Measurements from ENCODE around the gene PTPRH. TPM values are rescaled to one million over a fixed set of nuclear protein-coding genes. Genes with fewer than 3 reads are reported as not detected.

Gene PTPRH
- total and polyA plus RNA-seq, 9 of the 15 experiments (the other 6 are each of a cell fraction or from before 2014, with no cell fraction given), result 0.87 to 34.3 (median 22.7) TPM

GRCh38 chr19:55160128-55160985 is 48.9 kb downstream of the PTPRH start (continued):
- TF ChIP-seq ZHX1 (conservative IDR thresholded peaks at IDR 0.05; ENCODE audit: low read length) (no peak), TBL1XR1 (IDR thresholded peaks at IDR 0.05; ENCODE audit: low read length in 2 of 2) (0 out of 4 replicates have a peak, but pooled peaks of 1 of the 2 experiments have one; percentile 18), DIDO1 (tag; IDR thresholded peaks at IDR 0.05; ENCODE audit: low read depth) (no peak), HMBOX1 (IDR thresholded peaks at IDR 0.05) (no peak), DDX20 (tag; IDR thresholded peaks at IDR 0.05; ENCODE audit: low read depth) (no peak), ZNF239 (CRISPR knock-in tag; IDR thresholded peaks at IDR 0.05) (no peak), GTF2B (IDR thresholded peaks at IDR 0.05; ENCODE audit: extremely low read depth, insufficient read length) (no peak), ZKSCAN1 (IDR thresholded peaks at IDR 0.05; ENCODE audit: low read depth, low read length) (0 out of 2 replicates have a peak, but pooled peaks have one; percentile 20), RUNX1 (IDR thresholded peaks at IDR 0.05; ENCODE audit: low read depth) (no peak), ZNF347 (CRISPR knock-in tag; IDR thresholded peaks at IDR 0.05; ENCODE audit: low read depth) (no peak), E2F8 (IDR thresholded peaks at IDR 0.05; ENCODE audit: low read depth, partially characterized antibody) (no peak), HNRNPLL (IDR thresholded peaks at IDR 0.05; ENCODE audit: low read depth, low read length, poor library complexity, severe bottlenecking) (peak; percentile 13), NKRF (IDR thresholded peaks at IDR 0.05; ENCODE audit: borderline replicate concordance) (no peak; the same call in 1 of the 2 replicates), RBFOX2 (IDR thresholded peaks at IDR 0.05; ENCODE audit: low read depth, low read length) (peak; percentile 67), BRD9 (IDR thresholded peaks at IDR 0.05; ENCODE audit: low read depth, partially characterized antibody) (peak; percentile 83), TAF15 (IDR thresholded peaks at IDR 0.05; ENCODE audit: low read depth, low read length) (no peak), KDM4B (IDR thresholded peaks at IDR 0.05; ENCODE audit: borderline replicate concordance in 2 of 2, low read depth in 1 of 2) (0 out of 4 replicates have a peak, but pooled peaks of 1 of the 2 experiments have one; percentile 67)

Measured in K562 (cell line).